Testis (tissue), 2 donors: Measurements from ENCODE around the gene TDRD9.

ENCODE experiments used
- CTCF ChIP-seq, 3 experiments: fragments of 450-650 bp in 2 of 3; fragments of 200-600 bp in 1 of 3; sonication (generic) in 1 of 3; IDR thresholded peaks; one replicate each; pipeline ENCODE4 v1.5.1; 2016 to 2019; ENCODE audit warnings: antibody characterized with exemption in 3 of 3, mild to moderate bottlenecking in 2 of 3, moderate library complexity in 1 of 3
- POLR2A ChIP-seq: fragments of 450-650 bp; IDR thresholded peaks from one replicate; pipeline ENCODE4 v1.6.1; 2017; ENCODE audit warnings: antibody characterized with exemption, mild to moderate bottlenecking, moderate library complexity

- no peak for TF ChIP-seq CTCF (IDR thresholded peaks at IDR 0.05)
- TF ChIP-seq POLR2A, result no peak
These were observed 148.5 kb downstream of the TDRD9 start for GRCh38 chr14:104076743-104077142.
